Measurements from ENCODE around the gene DNAH10.

- TF ChIP-seq CTCF (conservative IDR thresholded peaks at IDR 0.05; ENCODE audit: low read length) (peak; percentile 53; the same call in 1 of the 2 replicates), EZH2phosphoT487 (IDR thresholded peaks at IDR 0.05; ENCODE audit: borderline replicate concordance, low read depth, low read length) (no peak)
Measured at GRCh38 chr12:123744836-123745235, 17.3 kb upstream of the DNAH10 start.
